Measurements from ENCODE around the gene BHLHA15.

- no peak for TF ChIP-seq POLR2A (IDR thresholded peaks at IDR 0.05)
- no peak for TF ChIP-seq CTCF (IDR thresholded peaks at IDR 0.05)
Observed at GRCh38 chr7:98232263-98232585, 21.0 kb downstream of the BHLHA15 start.
